Measurements from ENCODE around the gene PLA2G4C.

- TF ChIP-seq CTCF (IDR thresholded peaks at IDR 0.05; ENCODE audit: low read length) (no peak), EZH2 (IDR thresholded peaks at IDR 0.05; ENCODE audit: borderline replicate concordance, low read length) (no peak)
Measured at GRCh38 chr19:48059331-48059730, 51.3 kb downstream of the PLA2G4C start.

Measured in OCI-LY1 (cell line).